GM04504 (cell line): ENCODE measurements around the gene ADGRL3.

ENCODE experiments used
- DNase-seq: peaks from one replicate; pipeline ENCODE4 v3.0.0-alpha.2; 2012; ENCODE audit warnings: low read depth

The ADGRL3 gene

DNA sequence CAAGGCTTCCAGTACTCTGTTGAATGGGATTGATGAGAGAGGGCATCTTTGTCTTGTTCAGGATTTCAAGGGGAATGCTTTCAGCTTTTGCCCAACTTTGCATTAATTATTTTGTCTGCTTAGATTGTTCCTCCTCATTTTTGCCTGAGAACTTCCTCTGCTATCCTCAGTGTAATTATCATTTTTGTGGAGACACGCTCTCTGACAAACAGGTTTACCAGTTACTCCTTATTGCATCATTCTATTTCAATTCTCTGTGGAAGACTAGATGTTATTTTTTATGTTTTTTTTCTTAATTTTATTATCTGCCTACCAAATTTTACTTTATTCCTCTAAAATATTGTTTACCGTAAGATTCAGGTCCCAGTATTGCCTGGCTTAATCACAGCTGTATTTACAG is 349.2 kb downstream of the ADGRL3 start:
- DNase-seq = no peak

DNA sequence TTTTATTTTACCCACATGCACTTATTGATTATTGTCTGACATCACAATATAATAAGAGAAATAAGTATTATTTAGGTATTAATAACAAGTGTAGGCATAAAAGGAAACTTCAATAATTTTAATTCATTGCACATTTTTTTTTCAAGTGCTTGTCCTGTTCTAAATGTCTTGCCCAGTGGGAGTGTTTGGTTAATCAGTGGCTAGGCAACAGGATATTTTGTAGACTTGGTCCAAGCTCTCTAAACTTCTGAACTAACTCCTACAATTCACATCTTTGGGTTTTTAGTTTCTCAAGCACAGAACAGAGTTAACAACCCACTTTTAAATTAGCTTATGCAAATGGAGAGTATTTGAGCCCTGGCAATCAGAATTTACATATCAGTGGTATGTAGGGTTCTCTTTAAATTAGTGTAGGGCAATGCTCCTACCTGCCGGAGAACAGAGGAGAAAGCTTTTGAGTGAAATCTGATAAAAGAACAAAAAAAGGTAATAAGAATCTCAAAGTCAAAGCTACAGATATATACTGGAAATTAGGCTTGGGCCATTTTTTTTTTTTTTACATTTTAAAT is 353.5 kb downstream of the ADGRL3 start:
- no peak for DNase-seq

DNA sequence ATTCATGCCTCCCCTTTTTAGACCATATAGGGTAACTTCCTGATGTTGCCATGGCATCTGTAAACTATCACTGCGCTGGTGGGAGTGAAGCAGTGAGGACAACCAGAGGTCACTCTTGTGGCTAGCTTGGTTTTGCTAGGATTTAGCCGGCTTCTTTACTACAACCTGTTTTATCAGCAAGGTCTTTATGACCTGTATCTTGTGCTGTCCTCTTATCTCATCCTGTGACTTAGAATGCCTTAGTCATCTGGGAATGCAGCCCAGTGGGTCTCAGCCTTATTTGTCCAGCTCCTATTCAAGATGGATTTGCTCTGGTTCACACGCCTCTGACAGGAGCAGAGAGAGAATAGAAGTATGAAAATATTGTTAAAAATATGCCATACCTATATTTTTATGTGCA is 355.7 kb downstream of the ADGRL3 start:
- no peak for DNase-seq

DNA sequence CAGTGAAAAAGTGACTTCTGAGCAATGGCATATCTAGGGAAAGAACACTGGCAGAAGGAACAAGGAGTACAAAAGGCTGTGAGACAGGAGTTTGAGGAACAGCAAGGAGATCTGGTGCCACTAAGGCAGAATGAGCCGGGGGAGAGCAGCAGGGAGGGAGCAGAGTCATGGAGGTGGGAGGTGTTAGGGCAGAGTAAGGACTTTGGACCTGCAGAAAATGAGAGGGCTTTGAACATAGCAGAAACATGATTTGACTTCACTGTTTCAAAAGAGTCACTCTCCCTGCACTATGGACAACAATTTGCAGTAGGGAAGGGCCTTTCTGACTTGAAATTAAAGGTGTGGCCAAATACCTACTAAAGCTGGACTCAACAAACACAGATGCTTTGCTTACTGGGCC is 356.2 kb downstream of the ADGRL3 start:
- DNase-seq = no peak

DNA sequence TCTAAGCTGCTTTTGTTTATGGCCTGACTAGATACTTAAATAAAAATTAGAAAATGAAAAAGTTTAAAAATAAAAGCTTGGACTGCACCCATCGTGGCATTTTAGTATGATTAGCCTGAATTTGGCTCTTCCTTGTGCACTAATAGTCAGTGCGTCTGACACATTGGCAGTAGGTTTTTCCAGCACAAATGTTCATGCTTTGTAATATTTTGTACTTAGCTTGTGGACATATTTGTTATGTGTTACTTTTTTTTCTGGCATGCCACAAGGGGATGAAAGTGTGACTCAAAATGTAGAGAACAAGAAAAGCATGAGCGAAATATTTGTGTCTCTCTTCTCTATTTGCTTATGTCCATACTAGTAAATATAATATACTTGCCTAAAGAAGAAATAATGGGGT is 359.3 kb downstream of the ADGRL3 start:
- no peak for DNase-seq

DNA sequence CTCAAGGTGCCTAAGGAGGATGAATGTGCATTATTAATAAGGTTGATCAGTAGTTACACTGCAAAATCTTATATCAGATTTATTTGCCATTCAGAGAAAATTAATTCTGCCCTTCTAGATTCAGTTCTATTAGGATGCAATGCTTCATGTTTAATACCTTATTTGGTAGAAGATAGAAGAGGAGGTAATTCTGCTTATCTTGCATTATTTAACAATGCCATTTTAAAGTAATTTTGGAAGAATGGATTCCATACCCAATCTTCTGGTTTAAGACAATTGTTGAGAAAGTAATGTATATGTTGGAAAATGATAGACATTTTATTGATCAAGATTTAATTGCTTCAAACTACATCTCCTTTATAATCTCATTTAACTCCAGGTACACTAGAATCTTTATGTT is 360.9 kb downstream of the ADGRL3 start:
- no peak for DNase-seq

DNA sequence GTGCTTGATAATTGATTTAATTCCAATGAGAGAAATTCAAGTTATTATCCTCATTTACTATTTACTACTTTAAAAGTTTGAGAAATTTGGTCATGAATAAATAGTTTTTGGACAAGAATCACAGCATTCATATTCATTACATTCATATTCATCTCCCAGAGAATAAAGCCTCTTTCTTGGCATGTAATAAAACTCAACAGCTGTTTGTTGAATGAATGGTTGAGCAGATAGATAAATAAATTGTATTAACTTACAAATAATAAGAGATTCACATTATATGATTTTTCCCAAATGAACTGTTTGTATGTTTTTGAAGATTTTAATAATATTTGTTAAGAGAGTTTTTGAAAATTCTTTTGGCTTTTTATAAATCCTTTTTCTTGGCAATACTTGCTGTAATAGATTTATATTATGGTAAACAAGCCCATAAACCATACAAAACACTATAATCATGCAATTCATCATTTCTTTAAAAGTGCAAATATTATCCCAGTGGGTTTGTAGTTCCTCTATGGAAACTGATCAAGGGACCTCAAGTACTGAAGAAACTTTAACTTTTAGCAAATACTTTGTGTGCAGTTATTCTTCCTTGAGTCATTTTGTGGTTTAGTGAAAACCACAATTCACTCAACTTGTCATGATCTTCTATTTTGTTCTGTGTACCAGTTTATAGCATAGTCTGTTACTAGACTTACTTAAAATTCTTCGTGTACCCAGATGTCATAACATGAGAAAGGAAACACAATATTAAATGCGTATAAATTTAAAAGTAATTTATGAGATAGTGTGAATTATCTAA is 371.8 kb downstream of the ADGRL3 start:
- no peak for DNase-seq

DNA sequence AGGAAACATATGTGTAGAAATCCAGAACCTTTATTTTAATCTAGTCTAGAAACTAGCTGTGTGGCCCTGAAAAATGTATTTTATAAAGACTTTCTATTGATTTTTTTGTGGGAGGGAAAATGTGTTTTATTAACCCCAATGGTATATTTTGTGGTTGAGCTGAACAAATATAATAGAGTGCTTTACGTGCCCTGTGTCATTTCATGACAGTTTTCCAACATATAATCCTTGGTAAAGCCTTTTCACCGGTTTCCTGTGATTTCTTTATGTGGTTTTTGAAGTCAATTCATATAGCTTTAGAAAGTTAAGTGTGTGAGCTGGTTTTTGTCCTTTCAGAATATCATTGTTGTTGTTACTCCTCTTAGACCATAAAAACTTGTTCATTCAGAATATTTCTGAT is 375.7 kb downstream of the ADGRL3 start:
- no peak for DNase-seq

DNA sequence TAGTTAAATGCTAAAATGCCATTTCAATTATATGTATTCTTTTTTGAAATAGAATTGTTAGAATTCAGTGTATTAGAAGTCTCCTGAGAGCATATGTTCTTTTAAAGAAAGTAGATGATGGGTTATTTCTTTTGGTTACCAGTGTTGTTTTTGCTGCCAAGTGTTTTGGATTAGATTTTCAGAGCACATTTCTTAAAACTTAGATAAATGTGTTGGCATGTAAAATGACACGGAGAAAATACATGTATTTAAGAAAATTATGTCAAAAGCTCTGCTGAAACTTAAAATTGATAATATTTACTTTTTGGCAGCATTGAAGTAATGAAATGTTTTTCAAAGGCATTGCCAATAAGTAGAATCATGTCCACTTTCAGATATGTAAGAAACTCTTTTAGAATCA is 379.7 kb downstream of the ADGRL3 start:
- no peak for DNase-seq

DNA sequence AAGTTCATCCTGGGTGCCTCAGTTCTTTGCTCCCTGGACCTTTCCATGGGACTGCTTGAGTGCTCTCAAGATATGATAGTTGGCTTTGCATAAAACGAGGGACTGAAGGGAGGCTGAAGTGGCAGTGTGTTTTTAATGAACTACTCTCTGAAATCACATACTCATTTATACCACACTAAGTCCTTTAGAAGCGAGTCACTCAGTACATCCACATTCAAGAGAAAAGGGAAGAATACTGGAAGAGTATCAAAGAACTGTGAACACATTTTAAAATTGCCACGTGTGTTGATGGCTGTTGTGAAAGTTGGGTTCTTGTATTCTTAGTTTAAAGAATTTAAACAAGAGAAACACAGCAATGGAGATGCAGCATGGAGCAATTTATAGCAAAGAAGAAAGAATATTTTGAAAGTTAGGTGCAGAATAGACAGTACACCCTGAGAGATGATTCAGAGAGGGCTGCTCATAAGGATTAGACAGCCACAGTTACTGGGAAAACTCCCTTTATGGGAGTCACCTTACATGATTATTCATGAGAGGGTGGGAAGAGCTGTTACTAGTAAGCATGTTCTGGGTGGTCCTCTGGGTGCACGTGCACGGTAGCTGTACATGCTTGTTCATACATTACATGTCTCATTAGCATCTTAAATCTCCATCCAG is 380.7 kb downstream of the ADGRL3 start:
- no peak for DNase-seq

DNA sequence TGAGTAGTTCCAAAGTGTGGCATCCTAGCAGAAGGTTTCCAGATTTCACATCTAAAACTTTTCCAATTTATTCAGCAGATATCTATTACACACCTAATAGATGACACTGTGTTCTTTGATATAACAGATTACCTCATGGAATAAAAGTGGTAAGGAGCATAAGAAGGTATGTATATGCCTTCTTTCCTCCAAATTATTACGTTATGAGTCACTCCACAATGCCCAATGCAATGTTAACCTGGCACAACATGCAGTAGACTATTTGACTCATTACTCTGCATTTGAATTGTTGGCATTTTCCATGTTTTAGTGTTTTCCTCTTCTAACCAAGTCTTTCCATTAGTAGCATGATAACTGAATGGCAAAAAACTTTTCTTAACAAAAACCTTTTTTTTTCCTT is 383.6 kb downstream of the ADGRL3 start:
- no peak for DNase-seq

DNA sequence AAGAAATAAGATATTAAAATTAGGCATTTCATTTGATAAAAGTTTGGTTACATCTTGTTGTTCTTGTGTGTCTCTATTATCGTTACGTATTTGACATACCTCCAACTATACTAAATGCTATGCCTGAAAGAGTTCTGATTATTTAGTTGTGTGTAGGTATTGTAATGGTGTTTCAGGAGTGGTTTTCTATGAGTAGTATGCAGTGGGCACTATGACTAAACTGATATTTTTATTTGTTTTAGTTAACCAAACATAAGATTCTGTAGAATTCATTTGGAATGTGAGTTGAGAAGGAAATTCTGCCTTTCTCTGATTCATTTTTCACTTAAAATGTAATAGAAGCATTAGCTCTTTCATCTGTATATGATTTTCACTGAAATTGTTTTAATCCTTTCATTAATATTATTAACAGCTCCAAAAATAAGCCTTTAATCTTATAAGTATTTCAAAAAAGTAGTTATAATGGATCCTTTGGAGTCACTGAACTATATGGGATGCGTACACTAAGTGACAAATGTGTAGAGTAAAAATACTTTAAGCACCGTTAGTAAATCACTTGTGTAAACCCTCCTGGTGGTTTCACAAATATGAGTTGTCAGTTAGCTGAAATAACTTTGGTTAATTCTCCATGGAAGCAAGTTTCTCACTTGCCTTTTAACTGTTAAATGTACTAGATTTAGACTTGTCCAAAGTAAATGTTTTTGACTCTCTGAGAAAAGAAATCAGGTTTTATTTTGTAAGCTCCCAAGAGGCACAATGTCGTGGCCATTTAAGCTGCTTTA is 388.7 kb downstream of the ADGRL3 start:
- no peak for DNase-seq

DNA sequence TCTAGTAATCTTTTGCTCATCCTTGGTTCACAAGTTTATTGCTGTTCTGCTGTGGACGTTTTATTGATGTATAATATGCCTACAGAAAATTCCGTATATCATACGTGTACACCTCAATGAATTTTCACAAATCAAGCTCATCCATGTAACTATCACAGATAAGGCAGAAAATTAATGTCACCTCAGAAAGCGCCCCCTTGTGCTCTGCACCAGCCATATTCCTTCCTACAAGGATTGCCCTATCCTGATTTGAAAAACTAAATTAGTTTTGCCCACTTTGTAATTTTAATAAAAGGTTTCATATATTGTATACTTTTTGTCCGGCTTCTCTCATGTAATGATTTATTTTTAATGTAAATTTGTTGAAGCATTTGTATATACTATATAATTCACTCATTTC is 390.8 kb downstream of the ADGRL3 start:
- DNase-seq = no peak

DNA sequence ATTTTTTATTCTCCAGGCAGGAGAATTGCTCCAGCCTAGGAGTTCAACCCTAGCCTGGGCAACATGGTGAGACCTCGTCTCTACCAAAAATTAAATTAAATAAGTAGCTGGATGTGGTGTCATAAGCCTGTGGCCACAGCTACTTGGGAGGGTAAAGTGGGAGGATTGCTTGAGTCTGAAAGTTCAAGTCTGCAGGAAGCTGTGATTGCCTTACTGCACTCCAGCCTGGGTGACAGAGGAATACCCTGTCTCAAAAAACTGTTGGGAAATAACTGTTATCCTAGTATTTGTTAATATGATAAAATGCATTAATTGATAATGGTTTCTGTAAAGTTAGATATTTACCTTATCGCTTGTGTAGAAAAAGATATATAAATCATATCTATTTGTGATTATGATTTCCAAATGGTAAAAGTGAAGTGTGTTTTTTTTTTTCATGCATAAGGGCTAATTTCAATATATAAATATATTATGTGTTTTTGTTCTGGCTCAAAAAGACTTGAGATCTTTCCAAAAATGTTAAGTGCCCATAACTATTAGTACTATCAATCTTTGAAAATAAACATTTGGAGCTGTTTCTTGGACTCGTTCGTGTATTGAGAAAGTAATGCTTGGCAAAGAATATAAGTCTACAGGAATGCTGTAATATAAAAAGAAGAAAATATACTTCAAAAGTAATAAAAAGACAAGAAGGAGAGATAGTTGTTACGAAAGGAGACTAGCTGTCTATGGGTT is 396.6 kb downstream of the ADGRL3 start:
- no peak for DNase-seq

DNA sequence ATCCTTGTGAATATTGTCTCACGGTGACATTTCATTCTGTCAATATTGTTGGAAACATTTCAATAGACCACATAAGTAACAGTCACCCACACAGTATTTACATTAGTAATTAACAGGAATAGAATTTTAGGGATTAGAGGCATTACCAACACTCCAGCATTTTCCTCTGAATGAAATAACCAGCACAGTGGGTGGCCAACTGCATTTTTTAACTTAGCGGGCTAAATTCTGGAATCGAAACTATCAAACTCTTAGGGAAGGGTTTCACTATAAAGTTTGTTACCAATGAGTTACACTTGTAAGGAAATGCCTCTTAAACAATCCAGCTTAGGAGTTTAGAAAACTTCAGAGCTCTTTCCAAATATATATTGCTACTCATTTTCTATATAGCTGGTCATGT is 403.0 kb downstream of the ADGRL3 start:
- DNase-seq = no peak

DNA sequence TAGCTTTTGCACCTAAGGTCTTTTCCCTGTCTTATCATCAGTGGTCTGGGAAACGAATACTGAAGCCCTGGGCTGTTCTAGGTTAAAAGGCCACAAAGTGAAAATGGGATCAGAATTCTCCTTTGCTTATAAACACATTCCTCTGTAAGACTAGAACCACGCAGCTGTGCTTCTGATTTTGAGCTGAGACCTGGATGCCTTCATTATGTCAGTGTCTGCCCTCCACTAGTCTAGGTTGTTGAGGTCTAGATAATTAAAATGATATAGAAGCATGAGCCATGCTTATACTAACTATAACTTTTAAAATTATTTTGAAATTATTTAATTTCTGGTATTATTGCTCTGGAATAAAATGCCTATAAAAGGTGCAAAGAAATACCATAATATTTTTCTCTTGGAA is 403.9 kb downstream of the ADGRL3 start:
- no peak for DNase-seq

DNA sequence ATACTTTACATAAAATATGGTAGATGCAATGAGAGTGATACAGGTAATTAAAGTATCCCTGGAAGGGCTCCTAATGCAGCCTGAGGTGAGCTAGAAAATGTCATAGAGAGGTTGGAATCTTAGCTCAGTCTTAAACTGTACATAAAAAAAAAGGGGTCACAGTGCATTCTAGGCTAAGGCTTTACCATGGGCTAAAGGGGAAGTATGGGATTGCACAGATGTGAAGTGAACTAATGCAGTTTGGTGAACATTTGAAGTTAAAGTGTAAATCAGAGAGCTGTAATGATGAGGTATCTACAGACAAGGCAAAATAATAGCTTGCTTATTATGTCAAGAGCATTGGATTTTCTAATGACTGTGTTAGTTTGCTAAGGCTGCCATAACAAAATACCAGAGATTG is 405.9 kb downstream of the ADGRL3 start:
- DNase-seq = no peak

DNA sequence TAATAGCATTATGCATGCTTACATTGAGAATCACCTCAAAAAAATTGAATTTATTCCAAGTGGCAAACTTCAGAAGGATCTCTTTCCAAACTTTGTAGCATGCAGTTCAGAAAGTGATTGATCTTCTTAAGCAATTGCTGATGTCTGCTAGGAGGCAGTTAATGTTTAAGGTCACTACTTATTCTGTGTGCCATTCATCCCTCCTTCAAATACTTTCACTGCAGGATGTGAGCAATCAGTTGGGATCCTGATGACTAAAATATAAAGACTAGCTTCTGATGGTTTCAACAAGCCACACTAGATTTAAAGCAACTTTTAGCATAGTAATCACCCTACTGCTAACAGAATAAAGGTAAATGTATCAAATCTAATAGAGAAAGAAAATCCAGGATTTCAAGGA is 414.1 kb downstream of the ADGRL3 start:
- no peak for DNase-seq

DNA sequence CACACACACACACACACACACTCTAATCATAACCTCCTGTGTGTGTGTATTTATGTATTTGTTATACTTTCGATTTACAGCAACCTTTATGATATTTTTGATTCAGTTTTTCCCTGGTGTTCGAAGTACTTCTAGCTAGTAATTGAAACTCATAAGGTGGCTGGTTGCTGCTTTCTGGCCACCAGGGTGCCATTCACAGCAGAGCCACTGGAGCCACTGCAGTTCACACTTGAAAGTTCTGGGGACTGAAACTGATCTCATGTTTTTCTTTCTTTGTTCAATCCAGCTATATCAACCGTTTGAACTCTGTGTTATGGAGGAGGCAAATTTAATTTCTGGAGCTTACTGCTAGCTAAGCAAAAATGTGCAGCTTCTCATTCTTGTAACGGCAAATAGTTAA is 419.4 kb downstream of the ADGRL3 start:
- DNase-seq = no peak

DNA sequence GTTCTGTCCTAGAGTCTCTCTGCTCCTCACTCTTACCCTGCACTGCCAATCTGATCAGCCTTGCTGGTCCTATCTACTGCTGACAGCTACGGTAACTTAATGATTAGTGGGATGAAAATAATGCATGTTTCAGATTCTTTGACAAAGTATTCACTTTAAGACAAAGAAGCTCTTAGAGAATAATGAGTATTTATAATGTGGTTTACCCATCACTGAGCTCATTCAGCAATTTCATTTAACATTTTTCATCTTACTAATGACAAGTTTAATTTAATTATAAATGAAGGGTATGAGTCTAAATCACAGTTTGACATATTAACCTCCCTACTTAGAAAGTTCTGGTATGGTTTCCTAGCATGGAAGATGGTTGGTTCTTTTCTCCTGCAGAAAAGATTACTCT is 428.2 kb downstream of the ADGRL3 start:
- DNase-seq = no peak

DNA sequence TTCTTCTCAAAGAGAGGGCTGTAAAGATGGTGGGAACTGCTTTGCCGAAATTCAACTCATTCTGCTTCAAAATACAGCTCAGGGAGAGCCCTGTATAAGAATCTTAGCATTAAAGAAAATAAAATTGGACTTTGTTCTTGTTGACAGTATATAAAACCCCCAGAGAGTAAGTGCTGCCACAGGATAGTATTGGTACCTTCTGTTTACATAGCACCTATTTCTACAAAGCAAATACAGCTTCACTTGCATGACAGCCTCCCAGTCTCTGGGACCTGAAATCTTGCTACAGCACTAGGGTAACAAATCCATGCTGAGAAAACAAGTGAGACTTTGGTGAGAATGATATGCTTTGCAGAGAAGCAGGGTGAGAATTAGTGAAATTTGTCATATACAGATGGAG is 428.6 kb downstream of the ADGRL3 start:
- no peak for DNase-seq

DNA sequence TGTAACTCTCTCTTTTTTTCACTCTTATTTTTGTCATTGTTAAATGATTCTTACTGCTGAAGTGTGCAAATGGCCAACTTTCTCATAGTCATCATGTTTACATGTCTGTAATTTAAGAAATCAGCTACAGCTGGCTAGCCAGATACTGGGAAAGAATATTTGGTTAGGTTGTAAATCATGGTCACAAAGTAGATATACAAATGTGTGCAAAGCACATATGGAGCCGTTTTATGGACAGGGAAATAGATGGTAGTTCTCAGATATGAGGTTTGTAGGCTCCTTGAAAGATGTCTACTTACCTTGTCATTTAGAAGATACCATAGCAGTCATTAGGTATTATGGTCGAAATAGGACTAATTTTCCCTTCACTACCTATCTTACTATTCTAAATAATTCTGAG is 430.4 kb downstream of the ADGRL3 start:
- no peak for DNase-seq
